Islet precursor cell (in vitro differentiated cells): Measurements from ENCODE around the gene TRPM5.

ENCODE experiments used
- DNase-seq: peaks from one replicate; pipeline ENCODE4 v3.0.0-alpha.2; 2018

TRPM5 gene

GRCh38 chr11:2468363-2469235 lies 24.3 kb upstream of the TRPM5 start:
- no peak for DNase-seq

- DNase-seq = no peak
Observed at GRCh38 chr11:2467695-2468055, 23.4 kb upstream of the TRPM5 start.

- no peak for DNase-seq
Observed at GRCh38 chr11:2466869-2467694, 22.8 kb upstream of the TRPM5 start.

- DNase-seq = no peak
Observed at GRCh38 chr11:2466069-2466801, 21.9 kb upstream of the TRPM5 start.

GRCh38 chr11:2465202-2466068 lies 21.1 kb upstream of the TRPM5 start:
- DNase-seq = peak; percentile 55

- no peak for DNase-seq
Observed at GRCh38 chr11:2464451-2465165, 20.3 kb upstream of the TRPM5 start.

GRCh38 chr11:2463766-2464277 lies 19.5 kb upstream of the TRPM5 start:
- peak; percentile 46 for DNase-seq

GRCh38 chr11:2462986-2463765 lies 18.9 kb upstream of the TRPM5 start:
- DNase-seq = peak; percentile 61

- peak; percentile 48 for DNase-seq
Observed at GRCh38 chr11:2462543-2462985, 18.2 kb upstream of the TRPM5 start.

GRCh38 chr11:2461956-2462542 lies 17.7 kb upstream of the TRPM5 start:
- DNase-seq = peak; percentile 45

- DNase-seq = peak; percentile 77
Observed at GRCh38 chr11:2461253-2461955, 17.1 kb upstream of the TRPM5 start.

GRCh38 chr11:2460540-2461252 lies 16.4 kb upstream of the TRPM5 start:
- DNase-seq = peak; percentile 52

- DNase-seq = peak; percentile 50
Observed at GRCh38 chr11:2459796-2460531, 15.7 kb upstream of the TRPM5 start.

- peak; percentile 40 for DNase-seq
Observed at GRCh38 chr11:2459016-2459725, 14.9 kb upstream of the TRPM5 start.

GRCh38 chr11:2458321-2458720 lies 14.0 kb upstream of the TRPM5 start:
- DNase-seq = no peak

- DNase-seq = no peak
Observed at GRCh38 chr11:2453436-2453835, 9.1 kb upstream of the TRPM5 start.

GRCh38 chr11:2452321-2453012 lies 8.2 kb upstream of the TRPM5 start:
- no peak for DNase-seq
